ENCODE measurements around the gene GLT6D1.

Gene GLT6D1

DNA sequence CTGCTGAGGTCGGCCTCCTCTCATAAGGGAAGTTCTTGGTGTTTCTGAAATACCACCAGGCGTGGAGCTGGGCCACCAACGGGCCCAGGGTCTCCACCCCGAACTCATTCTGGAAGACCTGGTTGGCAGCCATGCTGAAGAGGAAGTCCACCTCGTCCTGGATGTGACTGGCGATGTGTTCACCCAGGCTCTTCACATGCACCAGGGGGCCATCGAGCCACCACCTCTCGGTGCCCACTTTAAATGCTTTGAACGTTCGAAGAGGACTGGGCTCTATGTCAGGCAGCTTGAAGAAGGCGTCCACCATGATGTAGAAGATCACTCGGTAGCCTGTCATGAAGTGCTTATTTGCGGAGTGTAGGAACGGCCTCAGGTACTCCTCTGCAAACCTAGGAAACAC is 15.1 kb downstream of the GLT6D1 start:
- DNase-seq (ENCODE audit: low read depth in 2 of 2, low spot score in 1 of 2) = no peak

DNA sequence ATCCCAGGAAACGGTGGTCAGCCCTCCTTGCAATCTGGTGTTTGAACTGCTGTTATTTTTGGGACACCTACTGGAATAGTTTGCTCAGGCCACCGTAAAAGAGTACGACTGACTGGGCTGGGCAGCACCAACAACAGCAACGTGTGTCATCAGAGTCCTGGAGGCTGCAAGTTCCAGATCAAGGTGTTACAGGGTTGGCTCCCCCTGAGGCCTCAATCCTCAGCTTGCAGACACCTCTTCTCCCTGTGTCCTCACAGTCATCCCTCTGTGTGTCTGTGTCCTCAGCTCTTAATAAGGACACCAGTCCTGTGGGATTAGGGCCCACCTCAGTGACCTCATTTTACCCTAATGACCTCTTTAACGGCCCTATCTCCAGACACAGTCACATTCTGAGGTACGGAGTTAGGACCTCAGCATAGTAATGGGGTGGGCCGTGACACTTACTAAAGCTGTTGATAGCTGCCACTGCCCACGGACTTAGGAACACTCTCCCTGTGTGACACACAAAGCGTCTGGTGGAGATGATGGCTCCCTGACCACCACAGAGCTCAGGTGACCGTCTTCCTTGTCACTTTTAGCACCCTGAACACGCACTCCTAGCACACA is 16.8 kb downstream of the GLT6D1 start:
- no peak for DNase-seq (ENCODE audit: low read depth in 2 of 2, low spot score in 1 of 2)

DNA sequence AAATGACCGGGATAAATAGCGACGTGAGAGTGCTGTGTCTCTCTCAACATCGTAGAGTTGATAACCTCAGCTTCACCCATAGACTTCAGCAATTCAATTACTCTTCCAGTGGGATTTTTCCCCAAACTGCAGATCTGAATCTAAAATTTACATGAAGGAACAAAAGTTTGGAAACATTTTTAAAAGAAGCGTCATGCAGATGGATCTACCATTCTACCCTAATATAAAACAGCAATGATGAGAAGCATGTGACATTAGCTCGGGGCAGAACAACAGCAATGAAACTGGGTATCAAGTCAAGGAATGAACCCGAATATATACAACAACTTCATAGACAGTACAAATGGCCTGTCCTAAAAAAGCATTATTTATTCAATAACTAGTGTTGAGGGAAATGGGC is 18.8 kb downstream of the GLT6D1 start:
- no peak for DNase-seq (ENCODE audit: low read depth in 2 of 2, low spot score in 1 of 2)

DNA sequence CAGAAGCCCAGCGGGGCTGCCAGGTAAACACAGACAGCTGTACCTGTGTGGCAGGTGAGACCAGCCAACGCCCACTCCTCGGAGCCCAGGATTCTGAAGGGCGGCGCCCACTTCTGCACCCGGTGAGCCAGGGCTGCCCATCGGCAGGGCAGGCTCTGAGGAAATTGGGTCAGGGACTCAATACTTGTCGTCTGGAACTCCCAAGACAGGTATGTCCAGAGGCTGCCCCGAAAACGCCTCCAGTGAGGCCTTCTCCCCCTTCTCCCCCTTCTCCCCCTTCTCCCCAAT is 19.8 kb downstream of the GLT6D1 start:
- no peak for DNase-seq (ENCODE audit: low read depth in 2 of 2, low spot score in 1 of 2)

DNA sequence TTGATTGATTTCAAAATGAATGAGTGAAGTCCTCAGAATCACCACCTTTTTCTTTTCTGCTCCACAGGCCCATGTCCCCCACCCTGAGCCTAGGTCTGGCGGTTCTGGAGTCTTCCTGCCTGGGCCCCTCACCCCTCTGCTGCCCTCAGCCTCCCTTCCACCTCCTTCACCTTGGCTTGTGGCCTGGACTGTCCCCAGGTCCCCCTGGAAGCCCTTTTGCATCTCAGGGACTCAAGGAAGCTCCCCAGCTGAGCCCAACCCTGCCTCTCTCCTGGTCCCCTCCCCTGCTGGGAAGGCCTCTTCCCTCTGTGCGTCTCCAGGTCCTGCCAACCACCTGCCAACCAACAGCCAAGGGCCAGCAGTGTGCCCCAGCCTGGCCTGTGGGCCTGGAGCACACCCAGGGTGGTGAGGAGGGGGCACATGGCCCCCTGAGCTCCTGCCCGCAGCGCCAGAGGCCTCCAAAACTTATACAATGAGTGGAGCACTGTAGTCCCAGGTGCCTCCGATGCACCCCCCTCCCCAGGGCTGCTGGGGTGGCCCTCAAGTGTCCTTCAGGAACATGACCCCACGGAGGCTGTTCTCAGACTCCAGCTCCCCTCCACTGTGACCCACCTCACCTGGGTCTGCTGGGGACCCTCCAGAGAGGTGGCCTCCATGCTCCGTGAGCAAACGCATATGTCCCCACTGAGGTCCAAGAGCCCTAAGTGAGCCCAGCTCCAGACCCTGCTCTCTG is 20.3 kb downstream of the GLT6D1 start:
- no peak for DNase-seq (ENCODE audit: low read depth in 2 of 2, low spot score in 1 of 2)

DNA sequence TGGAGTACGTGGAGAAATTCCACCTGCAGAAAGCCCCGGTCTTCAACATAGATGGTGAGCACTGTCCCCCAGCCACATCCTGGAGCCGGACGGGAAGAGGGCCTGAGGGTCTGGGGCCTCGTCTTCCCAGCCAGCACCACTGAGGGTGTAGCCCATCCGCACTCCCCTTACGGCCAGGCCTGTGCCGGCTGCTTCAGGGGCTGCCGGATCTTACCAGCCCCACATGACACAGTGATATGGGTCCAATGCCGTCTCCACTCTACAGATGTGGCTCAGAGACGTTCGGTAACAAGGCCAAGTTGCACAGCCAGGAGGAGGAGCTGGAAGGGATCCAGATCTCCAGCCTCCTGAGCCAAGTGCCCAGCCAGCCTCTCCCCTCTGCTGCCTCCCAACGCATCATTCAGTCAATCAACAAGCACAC is 21.3 kb downstream of the GLT6D1 start:
- no peak for DNase-seq (ENCODE audit: low read depth in 2 of 2, low spot score in 1 of 2)

DNA sequence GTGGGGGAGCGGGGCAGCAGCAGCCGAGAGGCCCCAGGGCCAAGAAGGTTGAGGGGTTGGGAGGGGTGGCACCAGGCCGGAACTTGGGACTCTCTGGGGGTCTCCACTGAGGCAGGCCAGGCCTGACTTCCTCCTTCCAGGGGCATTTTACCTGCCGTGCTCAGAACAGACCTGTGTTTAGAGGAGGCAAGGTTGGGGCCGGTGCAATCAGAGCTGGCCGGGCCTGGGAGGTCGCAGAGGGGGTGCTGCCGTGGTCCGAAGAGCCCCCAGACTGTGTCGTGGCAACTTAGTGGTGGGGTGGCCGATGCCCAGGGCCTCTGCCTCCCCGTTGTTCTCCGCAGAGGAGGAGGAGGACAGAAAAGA is 21.8 kb downstream of the GLT6D1 start:
- no peak for DNase-seq (ENCODE audit: low read depth in 2 of 2, low spot score in 1 of 2)

DNA sequence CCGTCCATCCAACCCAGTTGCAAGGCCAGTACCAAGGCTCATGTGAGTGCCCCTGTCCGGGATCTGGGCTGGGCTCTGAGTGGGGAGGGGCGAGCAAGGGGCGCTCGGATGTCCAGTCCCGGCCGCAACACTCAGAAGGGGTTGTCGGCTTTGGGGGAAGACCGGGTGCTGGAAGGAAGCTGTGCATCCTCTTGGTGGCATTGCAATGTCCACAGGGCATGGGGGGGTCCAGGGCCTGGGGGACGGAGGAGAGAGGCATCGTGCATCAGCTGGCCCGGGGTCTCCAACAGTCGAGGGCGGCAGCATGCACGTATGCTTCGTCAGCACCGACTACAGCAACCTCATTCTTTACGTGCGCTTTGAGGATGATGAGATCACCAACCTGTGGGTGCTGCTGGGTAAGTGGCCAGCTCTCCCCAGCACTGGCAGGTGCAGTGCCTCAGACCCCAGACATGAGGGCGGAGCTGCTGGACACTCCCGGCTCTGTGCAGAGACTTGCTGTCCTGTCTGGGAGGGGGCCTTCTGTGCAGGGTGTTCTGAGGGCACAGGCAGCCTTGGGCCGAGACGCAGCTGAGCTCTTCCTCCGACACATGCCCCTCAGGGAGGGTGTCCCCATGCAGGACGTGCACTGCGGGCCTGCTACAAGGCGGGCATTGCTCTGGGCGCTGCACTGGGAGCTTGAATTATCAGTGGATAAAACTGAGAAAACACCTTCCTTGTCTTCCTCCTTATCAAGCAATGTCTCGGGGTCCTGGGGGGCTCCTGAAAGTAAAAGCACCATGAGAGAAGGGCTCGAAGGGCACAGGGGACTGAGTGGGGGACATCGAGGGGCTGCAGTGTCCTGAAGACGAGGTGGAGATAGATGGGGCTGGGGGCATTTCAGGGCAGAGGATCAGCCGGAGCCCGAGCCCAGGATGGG is 22.5 kb downstream of the GLT6D1 start:
- DNase-seq (ENCODE audit: low read depth in 2 of 2, low spot score in 1 of 2) = no peak

DNA sequence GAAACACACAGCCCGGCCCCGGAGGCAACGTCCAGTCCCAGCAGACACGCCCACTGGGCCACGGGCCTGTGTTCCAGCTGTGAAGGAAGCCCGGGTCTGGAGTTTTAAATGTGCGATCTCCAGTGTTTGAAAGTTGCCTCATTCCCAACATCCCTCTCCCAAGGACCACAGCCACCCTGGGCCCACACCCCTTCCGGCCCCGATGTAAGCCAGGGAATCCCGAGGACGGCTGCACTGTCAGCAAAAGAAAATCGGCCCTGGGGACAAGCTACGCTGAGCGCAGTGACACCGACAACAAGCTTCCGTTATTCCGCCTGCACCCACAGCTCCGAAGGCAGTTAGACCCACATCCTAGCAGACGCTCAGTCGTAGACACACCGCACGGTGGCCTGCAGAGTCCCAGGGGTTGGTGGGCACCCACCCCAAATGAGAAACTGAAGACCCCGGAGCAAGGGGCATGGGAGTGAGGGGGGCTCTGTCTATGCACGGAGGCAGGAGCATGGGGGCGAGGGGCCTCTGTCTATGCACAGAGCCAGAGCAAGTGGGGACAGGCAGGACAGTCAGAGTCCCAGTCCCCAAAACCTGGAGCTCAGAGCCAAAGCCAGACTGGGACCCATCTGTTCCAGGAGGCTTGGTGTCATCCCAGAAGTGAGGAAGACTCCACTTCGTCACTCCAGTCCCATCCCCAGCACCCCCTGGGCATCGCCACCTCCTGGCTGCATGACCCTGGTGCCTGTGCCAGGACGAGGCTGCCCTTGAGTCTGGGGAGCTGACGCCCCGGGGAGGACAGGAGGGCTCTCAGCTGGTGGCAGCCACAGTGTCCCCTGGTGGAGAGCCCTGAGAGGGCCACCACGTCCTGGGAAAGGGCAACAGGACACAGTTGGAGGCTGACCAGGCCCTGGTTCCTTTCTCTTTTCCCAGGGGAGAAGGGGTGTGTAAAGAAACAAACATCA is 23.4 kb downstream of the GLT6D1 start:
- DNase-seq (ENCODE audit: low read depth in 2 of 2, low spot score in 1 of 2) = no peak

DNA sequence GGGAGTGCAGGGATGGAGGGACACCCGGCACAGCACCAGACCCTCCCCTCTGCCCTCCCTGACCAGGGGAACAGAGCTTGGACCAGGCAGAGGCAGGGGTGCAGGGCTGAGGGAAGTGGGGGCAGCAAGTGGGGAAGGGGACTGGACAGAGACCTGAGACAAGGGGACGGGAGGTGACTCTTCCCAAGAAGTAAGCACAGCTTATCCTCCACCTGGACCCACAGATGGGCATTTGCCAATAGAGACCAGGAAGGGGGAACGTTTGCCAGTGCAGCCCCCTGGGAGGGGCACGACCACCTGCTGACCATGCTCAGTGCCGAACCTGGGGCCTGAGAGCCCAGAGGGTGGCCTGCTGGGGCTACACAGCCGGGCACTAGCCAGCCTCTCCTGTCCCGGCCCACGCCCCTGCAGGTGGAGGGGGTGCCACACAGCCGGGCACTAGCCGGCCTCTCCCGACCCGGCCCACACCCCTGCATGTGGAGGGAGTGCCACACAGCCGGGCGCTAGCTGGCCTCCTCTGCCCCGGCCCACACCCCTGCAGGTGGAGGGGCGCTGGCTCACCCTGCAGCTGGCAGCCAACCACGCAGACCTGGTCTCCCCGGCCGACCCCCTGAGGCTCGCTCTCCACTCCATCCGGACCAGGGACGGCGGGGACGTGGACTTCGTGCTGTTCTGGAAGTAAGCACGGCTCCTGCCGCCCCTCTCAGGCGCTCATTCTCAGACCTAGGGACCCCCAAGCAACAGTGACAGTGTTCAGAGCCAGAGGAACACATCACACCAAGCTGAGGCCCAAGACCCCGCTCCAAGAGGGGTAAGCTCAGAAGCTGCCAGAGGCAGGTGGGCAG is 24.3 kb downstream of the GLT6D1 start:
- no peak for DNase-seq (ENCODE audit: low read depth in 2 of 2, low spot score in 1 of 2)

DNA sequence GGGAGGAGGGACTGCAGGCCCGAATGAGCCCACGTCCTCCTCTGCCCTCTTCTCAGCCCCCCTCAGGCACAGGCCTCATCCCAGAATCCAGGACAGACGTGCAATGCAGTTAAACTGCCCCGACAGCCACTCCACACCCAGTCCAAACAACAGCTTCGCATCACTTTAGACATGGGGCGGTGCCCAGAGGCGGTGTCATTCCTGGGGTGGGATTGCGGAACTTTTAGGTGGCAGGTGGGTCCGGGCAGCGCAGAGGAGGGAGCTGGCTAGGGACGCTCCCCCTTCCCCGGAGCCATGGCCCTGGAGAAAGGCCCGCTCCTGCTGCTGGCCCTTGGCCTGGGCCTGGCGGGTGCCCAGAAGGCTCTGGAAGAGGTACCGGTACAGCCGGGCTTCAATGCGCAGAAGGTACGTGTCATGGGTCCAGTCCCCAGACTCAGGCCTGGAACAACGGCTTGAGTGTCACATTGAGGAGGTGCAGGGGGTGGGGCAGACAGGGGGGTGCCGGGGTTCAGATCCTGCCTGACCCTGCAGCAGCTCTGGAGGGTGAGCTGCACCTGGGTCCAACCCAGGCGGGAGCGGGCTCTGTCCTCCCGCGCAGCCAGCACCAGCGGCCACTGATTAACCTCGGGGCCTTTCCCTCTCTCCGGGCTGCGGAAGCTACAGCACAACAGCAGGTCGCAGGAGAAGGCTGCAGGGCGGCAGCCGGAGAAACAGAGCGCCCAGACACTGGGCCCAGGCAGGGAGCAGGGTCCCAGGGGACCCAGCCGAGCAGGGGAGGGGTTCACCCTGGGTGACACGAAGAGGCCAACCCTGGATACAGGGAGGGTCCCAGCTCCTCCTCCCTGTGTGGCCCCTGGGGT is 25.2 kb downstream of the GLT6D1 start:
- DNase-seq (ENCODE audit: low read depth in 2 of 2, low spot score in 1 of 2) = no peak

DNA sequence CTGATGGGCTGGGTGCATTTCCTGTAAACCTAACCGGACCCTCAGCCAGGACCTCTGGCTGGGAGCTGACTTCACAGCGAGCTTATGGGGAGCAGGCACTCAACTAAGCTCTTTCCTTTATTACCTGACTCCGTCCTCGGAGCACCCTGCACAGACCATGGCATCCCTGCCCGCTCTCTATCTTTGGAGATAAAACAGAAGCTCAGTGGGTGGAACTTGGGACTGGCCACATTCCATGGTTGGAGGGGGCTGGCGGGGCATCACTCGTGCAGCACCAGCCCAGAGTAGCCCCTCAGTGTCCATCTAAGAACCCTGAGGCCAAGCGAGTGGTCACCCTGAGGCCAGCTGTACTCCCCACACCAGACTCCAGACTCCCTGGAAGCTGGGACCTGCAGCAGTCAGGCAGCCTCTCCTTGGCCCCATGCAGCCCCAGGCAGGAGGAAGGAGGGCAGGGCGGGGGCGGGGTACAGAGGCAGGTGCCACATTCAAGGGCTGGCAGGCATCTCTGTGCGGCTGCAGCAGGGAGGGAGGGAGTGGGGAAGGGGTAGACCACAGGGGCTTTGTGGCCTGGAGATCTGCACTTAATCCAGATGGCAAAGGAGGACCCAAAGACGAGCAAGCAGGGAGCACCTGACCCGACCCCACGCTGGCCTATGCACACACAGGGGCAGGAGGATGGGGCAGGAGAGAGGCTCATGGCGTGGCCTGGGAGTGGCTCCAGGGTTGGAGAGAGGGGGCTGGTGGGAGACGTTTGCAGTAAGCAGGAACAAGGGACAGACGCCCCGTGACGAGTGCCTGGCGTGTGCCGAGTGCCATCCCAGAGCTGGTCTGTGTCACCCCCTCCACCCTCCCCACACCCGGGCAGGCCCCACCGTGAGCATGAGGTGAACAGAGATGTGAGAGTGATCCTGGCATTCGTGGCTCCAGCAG is 26.1 kb downstream of the GLT6D1 start:
- no peak for DNase-seq (ENCODE audit: low read depth in 2 of 2, low spot score in 1 of 2)

DNA sequence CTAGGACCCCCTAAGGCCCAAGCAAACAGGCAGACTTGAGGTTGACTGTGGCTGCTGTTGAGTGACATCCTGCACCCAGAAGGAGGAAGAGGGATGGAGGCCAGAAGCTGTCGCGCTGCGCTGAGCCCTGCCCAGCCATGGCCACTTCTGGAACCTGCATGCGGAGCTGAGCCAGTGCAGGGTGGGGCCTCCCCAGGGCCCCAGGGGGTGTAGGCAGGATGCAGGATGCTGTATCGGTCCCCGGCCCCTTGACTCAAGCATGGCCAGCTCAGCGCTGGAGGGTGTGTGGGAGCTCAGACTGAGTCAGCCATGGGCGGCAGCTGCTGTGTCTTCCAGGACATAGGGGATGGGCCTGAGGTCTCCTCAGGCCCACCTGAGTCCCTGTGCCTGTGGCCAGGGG is 26.9 kb downstream of the GLT6D1 start:
- no peak for DNase-seq (ENCODE audit: low read depth in 2 of 2, low spot score in 1 of 2)

DNA sequence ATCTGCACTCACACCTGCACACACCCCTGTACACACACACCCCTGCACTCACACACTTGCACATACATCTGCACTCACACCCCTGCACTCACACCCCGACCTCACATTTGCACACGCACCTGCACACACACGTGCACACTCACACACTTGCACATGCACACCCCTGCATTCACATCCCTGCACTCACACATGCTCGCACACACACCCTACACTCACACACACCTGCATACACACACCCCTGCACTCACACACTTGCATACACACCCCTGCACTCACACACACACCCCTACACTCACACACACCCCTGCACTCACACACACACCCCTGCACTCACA is 27.5 kb downstream of the GLT6D1 start:
- DNase-seq (ENCODE audit: low read depth in 2 of 2, low spot score in 1 of 2) = no peak

DNA sequence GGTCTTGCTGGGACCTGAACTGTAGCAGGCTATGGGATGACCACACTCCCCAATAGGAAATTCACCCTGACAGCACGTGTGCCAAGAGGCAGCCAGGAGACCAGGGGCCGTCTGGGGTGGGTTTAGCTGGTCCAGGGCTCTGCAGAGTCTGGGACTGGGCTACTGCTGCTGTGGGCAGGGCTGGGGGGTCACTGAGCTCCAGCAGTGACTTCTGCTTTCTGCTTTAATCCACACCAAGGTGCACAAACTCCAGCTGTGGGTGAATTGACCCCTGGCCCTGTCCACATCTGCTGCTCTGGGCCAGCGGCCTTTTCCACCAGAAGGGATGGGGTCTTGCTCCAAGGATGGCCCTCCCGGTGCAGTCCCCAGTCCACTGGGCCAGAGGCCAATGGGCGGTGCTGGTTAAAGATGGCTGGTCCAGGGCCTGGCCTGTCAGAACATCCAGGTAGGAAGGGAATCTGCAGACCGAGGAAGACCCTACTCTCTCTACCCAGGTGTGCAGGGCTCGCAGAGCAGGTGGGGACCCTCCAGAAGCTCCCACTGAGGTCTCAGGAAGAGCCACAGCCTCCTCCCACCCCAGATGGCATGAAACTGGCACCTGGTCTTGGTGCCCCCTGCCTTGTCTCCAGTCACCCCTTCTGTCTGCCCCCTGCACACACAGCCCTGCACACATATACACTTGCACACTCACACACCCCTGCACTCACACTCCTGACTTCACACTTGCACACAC is 28.0 kb downstream of the GLT6D1 start:
- no peak for DNase-seq (ENCODE audit: low read depth in 2 of 2, low spot score in 1 of 2)

DNA sequence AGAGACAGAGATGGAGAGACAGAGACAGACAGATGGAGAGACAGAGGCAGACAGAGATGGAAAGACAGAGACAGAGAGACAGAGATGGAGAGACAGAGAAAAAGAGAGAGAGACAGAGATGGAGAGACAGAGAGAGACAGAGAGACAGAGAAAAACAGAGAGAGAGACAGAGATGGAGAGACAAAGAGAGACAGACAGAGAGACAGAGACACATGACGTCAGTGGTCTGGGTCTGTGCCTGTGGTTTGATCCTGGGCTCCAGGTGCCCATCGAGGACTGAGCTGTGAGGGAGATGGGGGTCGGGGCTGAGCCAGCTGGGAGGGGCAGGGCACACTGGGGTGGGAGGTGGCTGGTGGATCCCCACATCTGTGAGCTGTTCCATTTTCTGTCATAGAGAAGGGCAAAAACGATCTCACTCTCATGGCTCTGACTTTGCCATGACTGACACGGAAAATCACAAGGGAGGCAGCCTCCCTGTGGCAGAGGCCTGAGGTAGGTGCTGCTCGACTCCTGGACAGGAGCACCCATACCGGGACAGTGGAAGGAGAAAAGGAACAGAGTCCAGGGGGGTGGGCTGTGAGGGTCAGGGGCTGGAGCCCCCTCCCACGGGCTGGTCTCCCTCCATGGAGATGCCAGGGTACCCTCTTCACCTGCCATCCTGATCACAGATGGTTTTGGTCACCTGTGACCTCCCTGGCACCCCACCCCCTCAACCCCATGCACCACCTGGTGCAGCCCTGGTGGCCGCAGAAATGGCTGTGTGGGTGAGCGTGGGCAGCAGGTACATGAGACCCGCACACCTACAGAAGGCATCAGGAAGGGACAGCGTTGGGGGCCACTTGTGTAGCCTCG is 28.8 kb downstream of the GLT6D1 start:
- no peak for DNase-seq (ENCODE audit: low read depth in 2 of 2, low spot score in 1 of 2)
